HFF-Myc (cell line): ENCODE results near the gene CA14.
"Not testable (repeated sequence)": the region's sequence is repeated elsewhere in the genome, so short reads cannot be mapped to it uniquely, and the experiment has no call there.

ENCODE experiments used
- DNase-seq: peaks from one replicate; pipeline ENCODE4 v3.0.0-alpha.2; 2011; ENCODE audit warnings: low read depth; ENCODE audit errors: extremely low read depth
- H3K4me3 ChIP-seq: replicated peaks from 2 replicates; pipeline ENCODE4 v1.5.1; 2011; ENCODE audit warnings: low read depth, mild to moderate bottlenecking, control low read depth, low read length
- CTCF ChIP-seq: IDR thresholded peaks from 2 replicates; pipeline ENCODE4 v1.5.1; 2012; ENCODE audit warnings: mild to moderate bottlenecking, low read depth, low read length, control low read depth; ENCODE audit errors: missing control alignments

CA14 gene

DNA sequence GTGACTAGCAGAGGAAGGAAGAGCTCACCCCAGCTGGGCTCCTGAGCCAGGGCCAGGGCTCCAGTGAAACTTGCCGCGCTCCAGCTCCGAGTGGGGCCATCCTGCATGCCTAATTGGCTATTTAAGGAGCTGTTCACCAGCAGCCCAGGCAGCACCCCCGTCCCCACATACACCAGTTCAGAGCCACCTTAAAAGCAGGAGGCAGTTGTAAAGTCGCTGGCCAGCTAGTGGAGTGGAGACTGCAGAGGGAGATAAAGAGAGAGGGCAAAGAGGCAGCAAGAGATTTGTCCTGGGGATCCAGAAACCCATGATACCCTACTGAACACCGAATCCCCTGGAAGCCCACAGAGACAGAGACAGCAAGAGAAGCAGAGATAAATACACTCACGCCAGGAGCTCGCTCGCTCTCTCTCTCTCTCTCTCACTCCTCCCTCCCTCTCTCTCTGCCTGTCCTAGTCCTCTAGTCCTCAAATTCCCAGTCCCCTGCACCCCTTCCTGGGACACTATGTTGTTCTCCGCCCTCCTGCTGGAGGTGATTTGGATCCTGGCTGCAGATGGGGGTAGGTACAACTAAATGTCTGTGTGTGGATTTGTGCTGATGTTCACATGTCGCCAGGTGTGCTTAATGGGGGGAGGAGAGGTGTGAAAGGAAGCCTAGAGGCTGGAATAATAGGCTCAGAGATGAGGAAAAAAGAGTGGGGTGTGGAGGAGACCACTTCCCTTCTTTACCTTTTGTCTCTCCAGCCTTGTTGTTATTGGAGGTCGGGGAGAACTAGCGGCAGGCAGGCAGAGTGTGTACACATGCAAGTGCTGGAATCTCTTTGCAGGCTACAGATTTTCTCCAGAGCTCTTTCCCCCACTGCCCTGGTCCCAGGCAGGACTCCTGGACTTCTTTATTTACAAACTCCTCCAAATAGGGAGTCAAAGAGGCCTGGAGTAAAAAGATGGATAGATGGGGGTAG, at the start of gene CA14:
Gene CA14 (plus strand): TSS at position 151 of the 962 bp plus-strand sequence. CDS start 355 bp downstream, at position 506.
- no peak for TF ChIP-seq CTCF
- H3K4me3 ChIP-seq, result no peak within 1 kb of the TSS
- no peak for DNase-seq

GRCh38 chr1:150208460-150208859, 49.1 kb upstream of the CA14 start:
- H3K4me3 ChIP-seq, DNase-seq: not testable (repeated sequence)

DNA sequence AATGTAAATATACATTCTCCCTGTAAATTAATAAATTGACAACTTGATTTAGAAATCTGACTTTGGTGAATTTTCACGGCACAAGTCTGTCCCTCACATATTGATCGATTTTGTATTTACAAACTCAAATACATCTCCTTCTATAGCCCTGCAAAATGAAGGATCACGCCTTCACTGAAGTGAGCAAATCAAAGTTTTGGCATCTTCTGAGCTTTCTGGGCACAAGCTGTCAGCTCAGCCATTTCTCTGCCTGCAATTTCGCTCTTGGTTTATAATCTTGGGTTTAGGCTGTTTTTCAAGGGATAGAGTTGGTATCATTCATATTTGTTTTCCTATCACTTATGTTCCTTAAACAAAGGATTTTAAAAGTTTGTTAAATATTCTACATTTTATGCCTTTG, 47.5 kb upstream of the CA14 start:
- no peak for TF ChIP-seq CTCF
- H3K4me3 ChIP-seq, result no peak overlapping the region
- DNase-seq, result no peak

DNA sequence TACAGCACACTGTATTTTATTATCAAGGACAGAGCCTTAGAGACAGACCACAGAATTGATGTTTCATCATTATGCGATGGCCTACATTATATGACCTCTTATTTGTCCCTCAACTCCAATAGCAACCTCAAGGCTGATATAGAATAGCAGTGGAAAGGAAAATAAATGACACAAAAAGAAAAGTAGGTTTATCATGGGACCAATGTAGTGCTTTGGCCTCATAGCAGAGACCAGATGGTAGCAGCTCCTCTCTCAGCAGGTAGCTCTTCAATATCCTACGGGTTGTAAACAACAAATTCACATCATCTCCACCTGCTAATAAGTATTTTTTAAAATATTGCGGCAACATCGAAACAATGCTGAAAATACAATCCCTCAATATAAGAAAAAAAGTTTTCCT, 46.9 kb upstream of the CA14 start:
- no peak for TF ChIP-seq CTCF
- no peak for DNase-seq

GRCh38 chr1:150212070-150212469, 45.5 kb upstream of the CA14 start:
- no peak overlapping the region for H3K4me3 ChIP-seq
- TF ChIP-seq CTCF, result no peak
- DNase-seq, result no peak

More for the DNA sequence above, 46.9 kb upstream of the CA14 start:
- no peak overlapping the region for H3K4me3 ChIP-seq

- DNase-seq, result peak; percentile 78
- TF ChIP-seq CTCF, result peak; percentile 28
- peak overlapping the region; percentile 35 for H3K4me3 ChIP-seq
These were observed 44.1 kb upstream of the CA14 start for GRCh38 chr1:150213170-150214098.

- DNase-seq, result not testable (repeated sequence)
- H3K4me3 ChIP-seq, result peak overlapping the region; percentile 35
These were observed 43.3 kb upstream of the CA14 start for GRCh38 chr1:150214099-150214756.

- H3K4me3 ChIP-seq, DNase-seq: not testable (repeated sequence)
These were observed 41.7 kb upstream of the CA14 start for GRCh38 chr1:150215855-150216254.
